HepG2 (cell line): ENCODE data around the gene HPCAL1. TPM values are rescaled to one million over a fixed set of nuclear protein-coding genes. Genes with fewer than 3 reads are reported as not detected.

Source experiments
- CEBPG ChIP-seq: IDR thresholded peaks from 2 replicates; pipeline ENCODE4 v1.6.1; 2016
- CENPBD1 ChIP-seq: sonication (generic); formaldehyde crosslinking; IDR thresholded peaks from 2 replicates; pipeline ENCODE4 v1.8.0; 2022; ENCODE audit warnings: missing genetic modification reagents, low read depth, mild to moderate bottlenecking, borderline replicate concordance
- GLI4 ChIP-seq: sonication (generic); formaldehyde crosslinking; IDR thresholded peaks from 2 replicates; pipeline ENCODE4 v1.5.1; 2020; ENCODE audit warnings: missing genetic modification reagents, mild to moderate bottlenecking, moderate library complexity, borderline replicate concordance
- IKZF4 ChIP-seq: sonication (generic); formaldehyde crosslinking; IDR thresholded peaks from 2 replicates; pipeline ENCODE4 v1.5.1; 2020; ENCODE audit warnings: borderline replicate concordance, mild to moderate bottlenecking, low read depth, missing genetic modification reagents; ENCODE audit errors: not compliant biosample characterization
- KLF6 ChIP-seq: IDR thresholded peaks from 2 replicates; pipeline ENCODE4 v1.8.0; 2016; ENCODE audit warnings: missing biosample characterization, missing genetic modification reagents
- POGZ ChIP-seq: sonication (generic); formaldehyde crosslinking; IDR thresholded peaks from 2 replicates; pipeline ENCODE4 v1.4.0; 2020; ENCODE audit warnings: mild to moderate bottlenecking, missing genetic modification reagents
- THAP9 ChIP-seq: sonication (generic); formaldehyde crosslinking; IDR thresholded peaks from 2 replicates; pipeline ENCODE4; 2020; ENCODE audit warnings: missing genetic modification reagents, mild to moderate bottlenecking, borderline replicate concordance
- UBTF ChIP-seq: sonication (generic); formaldehyde crosslinking; IDR thresholded peaks from 2 replicates; pipeline ENCODE4 v1.4.0; 2020; ENCODE audit warnings: mild to moderate bottlenecking, missing genetic modification reagents
- ZBTB10 ChIP-seq: sonication (generic); formaldehyde crosslinking; IDR thresholded peaks from 2 replicates; pipeline ENCODE4 v1.4.0; 2020; ENCODE audit warnings: missing genetic modification reagents, borderline replicate concordance
- ZGPAT ChIP-seq: IDR thresholded peaks from 2 replicates; pipeline ENCODE4 v1.6.1; 2016; ENCODE audit warnings: mild to moderate bottlenecking
- ZKSCAN1 ChIP-seq: fragments of 150-350 bp; IDR thresholded peaks from 2 replicates; pipeline ENCODE4 v1.6.1; 2014; ENCODE audit warnings: low read length
- ZNF317 ChIP-seq: sonication (generic); formaldehyde crosslinking; IDR thresholded peaks from 2 replicates; pipeline ENCODE4 v1.5.0; 2020; ENCODE audit warnings: mild to moderate bottlenecking, missing genetic modification reagents
- polyA plus RNA-seq, 8 experiments: library from polyadenylated mRNA; depleted of rRNA in 3 of 8; stranded (reverse) in 7 of 8; unstranded in 1 of 8; fragments of >200 nt; fragmentation: Illumina TruSeq in 4 of 8; extraction: Trizol in 4 of 8; gene quantifications; 2 replicates each; pipeline versions ENCODE4 v1.2.1 to v1.2.3, GENCODE V29; 2011 to 2016; ENCODE audit warnings: low read depth in 4 of 8, missing spikeins in 1 of 8, mixed read lengths in 1 of 8; ENCODE audit not compliant: insufficient read depth in 1 of 8
- total RNA-seq, 5 experiments: library from RNA; depleted of rRNA; stranded (reverse); fragments of >200 nt; fragmentation: Illumina TruSeq; extraction: Trizol; gene quantifications; 2 replicates each; pipeline ENCODE4 v1.2.3, GENCODE V29; 2016; ENCODE audit warnings: low read depth in 1 of 5
- TF ChIP-seq, protein P1 (sequence below): sonication (generic); formaldehyde crosslinking; IDR thresholded peaks from 2 replicates; pipeline ENCODE4 v1.4.0; 2020; ENCODE audit warnings: missing genetic modification reagents

Gene HPCAL1
- total and polyA plus RNA-seq, 2 of the 13 experiments (the other 11 are each of a cell fraction or from before 2014, with no cell fraction given), result 29.5 to 29.9 TPM

- TF ChIP-seq ZKSCAN1 (no peak), ZNF317 (CRISPR knock-in tag) (peak; percentile 85), KLF6 (peak; percentile 59), ZGPAT (CRISPR knock-in tag) (peak; percentile 72; the same call in 1 of the 2 replicates), IKZF4 (CRISPR knock-in tag) (peak; percentile 20), CENPBD1 (CRISPR knock-in tag) (0 out of 2 replicates have a peak, but pooled peaks have one; percentile 47), UBTF (CRISPR knock-in tag) (peak; percentile 89), THAP9 (CRISPR knock-in tag) (peak; percentile 44; the same call in 1 of the 2 replicates), CEBPG (CRISPR knock-in tag) (0 out of 2 replicates have a peak, but pooled peaks have one; percentile 27), POGZ (peak; percentile 21; the same call in 1 of the 2 replicates), ZBTB10 (CRISPR knock-in tag) (0 out of 2 replicates have a peak, but pooled peaks have one; percentile 19), GLI4 (CRISPR knock-in tag) (0 out of 2 replicates have a peak, but pooled peaks have one; percentile 9)
- TF ChIP-seq, protein P1, sequence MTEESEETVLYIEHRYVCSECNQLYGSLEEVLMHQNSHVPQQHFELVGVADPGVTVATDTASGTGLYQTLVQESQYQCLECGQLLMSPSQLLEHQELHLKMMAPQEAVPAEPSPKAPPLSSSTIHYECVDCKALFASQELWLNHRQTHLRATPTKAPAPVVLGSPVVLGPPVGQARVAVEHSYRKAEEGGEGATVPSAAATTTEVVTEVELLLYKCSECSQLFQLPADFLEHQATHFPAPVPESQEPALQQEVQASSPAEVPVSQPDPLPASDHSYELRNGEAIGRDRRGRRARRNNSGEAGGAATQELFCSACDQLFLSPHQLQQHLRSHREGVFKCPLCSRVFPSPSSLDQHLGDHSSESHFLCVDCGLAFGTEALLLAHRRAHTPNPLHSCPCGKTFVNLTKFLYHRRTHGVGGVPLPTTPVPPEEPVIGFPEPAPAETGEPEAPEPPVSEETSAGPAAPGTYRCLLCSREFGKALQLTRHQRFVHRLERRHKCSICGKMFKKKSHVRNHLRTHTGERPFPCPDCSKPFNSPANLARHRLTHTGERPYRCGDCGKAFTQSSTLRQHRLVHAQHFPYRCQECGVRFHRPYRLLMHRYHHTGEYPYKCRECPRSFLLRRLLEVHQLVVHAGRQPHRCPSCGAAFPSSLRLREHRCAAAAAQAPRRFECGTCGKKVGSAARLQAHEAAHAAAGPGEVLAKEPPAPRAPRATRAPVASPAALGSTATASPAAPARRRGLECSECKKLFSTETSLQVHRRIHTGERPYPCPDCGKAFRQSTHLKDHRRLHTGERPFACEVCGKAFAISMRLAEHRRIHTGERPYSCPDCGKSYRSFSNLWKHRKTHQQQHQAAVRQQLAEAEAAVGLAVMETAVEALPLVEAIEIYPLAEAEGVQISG (CRISPR knock-in tag), result peak; percentile 59
Measured at GRCh38 chr2:10400978-10401951, 98.6 kb downstream of the HPCAL1 start (continued).
